Bronchial epithelial cell (primary cell): ENCODE measurements around the gene WDR73. TPM values are rescaled to one million over a fixed set of nuclear protein-coding genes. Genes with fewer than 3 reads are reported as not detected.

Source experiments
- DNase-seq: peaks from one replicate; pipeline ENCODE4 v3.0.0-alpha.2; 2010; ENCODE audit warnings: low read depth
- FAIRE-seq: peaks from 2 replicates; lab custom pipeline; 2011; peaks lifted over from hg19 to GRCh38; lab: Jason Lieb, UNC
- H3K27me3 ChIP-seq: 2 replicates; pipeline ENCODE4 v1.5.1; 2011; ENCODE audit warnings: low read length; ENCODE audit not compliant: control insufficient read depth, insufficient read depth
- H3K36me3 ChIP-seq: 2 replicates; pipeline ENCODE4 v1.5.1; 2011; ENCODE audit warnings: low read length; ENCODE audit not compliant: control insufficient read depth, insufficient read depth
- H3K4me3 ChIP-seq: 2 replicates; pipeline ENCODE4 v1.5.1; 2011; ENCODE audit warnings: mild to moderate bottlenecking, low read depth, low read length, control low read depth
- total RNA-seq: library from RNA; depleted of rRNA; stranded (reverse); fragments of >200 nt; gene quantifications from 2 replicates; pipeline ENCODE4 v1.2.1, GENCODE V29; 2014
- TF ChIP-seq, protein P1 (sequence below): IDR thresholded peaks from 2 replicates; pipeline ENCODE4 v1.5.1; 2011; ENCODE audit warnings: mild to moderate bottlenecking, moderate library complexity, low read length, control low read depth, inconsistent platforms; ENCODE audit not compliant: insufficient read depth, severe bottlenecking

Gene WDR73
- total RNA-seq, 1 donor from 2014 or later, result 24.0 TPM

DNA sequence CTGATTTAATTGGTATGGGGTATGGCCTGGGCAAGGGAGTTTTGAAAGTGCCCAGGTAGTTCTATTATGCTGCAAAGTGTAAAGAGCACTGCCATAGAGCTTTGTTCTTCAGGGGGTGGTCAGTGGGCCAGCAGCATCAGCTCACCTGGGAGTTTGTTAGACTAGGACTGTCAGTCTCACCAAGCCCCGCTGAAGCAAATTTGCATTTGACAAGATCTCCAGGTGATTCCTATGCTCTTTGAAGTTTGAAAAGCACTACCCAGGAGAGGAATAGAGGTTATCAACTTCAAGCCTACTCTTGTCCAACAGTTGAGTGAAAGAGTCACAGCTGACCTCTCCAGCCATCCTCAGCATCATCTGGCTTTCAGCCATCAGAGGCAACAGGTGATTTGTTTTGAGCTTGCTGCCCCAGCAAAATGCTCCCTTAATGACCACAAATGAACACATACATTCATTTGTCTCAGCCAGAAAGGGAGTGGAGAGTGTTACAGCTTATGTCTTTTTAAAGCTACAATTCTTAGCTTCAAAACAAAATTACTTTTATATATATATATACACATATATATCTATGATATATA is 45.3 kb downstream of the WDR73 start:
- Histone ChIP-seq H3K27me3 (no peaks in the 10 kb centered on the region), H3K36me3 (peaks cover 3% of the 10 kb centered on the region), H3K4me3 (no peak overlapping the region)
- DNase-seq, result no peak
- TF ChIP-seq, protein P1, sequence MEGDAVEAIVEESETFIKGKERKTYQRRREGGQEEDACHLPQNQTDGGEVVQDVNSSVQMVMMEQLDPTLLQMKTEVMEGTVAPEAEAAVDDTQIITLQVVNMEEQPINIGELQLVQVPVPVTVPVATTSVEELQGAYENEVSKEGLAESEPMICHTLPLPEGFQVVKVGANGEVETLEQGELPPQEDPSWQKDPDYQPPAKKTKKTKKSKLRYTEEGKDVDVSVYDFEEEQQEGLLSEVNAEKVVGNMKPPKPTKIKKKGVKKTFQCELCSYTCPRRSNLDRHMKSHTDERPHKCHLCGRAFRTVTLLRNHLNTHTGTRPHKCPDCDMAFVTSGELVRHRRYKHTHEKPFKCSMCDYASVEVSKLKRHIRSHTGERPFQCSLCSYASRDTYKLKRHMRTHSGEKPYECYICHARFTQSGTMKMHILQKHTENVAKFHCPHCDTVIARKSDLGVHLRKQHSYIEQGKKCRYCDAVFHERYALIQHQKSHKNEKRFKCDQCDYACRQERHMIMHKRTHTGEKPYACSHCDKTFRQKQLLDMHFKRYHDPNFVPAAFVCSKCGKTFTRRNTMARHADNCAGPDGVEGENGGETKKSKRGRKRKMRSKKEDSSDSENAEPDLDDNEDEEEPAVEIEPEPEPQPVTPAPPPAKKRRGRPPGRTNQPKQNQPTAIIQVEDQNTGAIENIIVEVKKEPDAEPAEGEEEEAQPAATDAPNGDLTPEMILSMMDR, result no peak
- FAIRE-seq, result no peak

DNA sequence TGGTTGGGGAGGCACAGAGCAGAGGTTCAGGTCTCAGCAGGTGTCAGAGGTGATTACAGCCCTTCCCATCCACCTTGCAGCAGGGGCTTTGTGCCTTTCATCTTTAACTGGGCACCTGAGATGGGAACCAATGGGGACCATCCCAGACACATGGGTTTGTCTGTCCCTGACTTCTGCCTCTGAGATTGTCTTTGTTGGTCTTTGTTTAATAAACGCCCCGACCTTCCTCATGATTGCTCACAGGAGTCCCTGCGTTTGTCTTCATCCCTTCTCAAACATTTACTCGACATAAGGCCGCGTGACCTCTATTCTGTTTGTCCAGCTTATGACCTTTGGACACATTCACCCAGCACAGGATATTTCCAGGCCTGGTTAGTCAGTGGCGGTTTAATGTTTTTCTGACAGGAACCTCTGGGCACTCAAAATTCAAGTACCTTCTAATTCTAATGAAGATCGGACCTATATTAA is 47.4 kb downstream of the WDR73 start:
- FAIRE-seq, result no peak
- Histone ChIP-seq H3K27me3 (no peaks in the 10 kb centered on the region), H3K36me3 (peaks cover 3% of the 10 kb centered on the region), H3K4me3 (no peak overlapping the region)
- TF ChIP-seq, protein P1, result no peak
- no peak for DNase-seq

- Histone ChIP-seq H3K4me3 (no peak overlapping the region), H3K36me3 (peaks cover 3% of the 10 kb centered on the region), H3K27me3 (no peaks in the 10 kb centered on the region)
- DNase-seq (no peak), FAIRE-seq (no peak)
- TF ChIP-seq, protein P1, result no peak
Measured at GRCh38 chr15:84605554-84605882, 48.6 kb downstream of the WDR73 start.

DNA sequence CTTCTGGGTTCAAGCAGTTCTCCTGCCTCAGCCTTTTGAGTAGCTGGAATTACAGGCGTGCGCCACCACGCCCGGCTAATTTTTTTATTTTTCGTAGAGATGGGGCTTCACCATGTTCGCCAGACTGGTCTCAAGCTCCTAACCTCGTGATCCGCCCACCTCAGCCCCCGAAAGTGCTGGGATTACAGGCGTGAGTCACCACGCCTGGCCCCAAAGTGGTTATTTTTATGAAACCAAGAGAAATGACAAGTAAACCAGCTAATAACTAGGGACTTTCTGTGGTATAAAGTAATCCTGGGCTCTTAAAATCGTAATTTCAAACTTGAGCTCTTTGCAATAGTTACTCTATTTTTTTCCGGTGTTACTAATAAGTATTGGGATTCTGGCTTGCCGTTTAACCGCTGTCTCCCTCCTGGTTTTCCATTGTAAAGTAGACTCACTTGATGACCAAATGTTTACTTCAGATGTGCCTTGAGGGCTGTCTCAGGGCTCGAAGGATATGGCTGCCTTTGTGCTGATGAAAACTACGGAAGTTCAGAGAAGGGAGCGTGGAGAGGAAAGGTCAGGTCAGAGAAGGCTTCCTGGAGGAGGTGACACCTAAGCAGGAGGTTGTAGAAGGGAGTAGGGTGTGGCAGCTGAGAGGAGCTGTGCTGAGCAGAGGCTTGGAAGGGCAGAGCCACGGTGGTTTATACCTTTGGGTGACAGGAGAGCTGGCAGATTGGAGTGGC is 49.1 kb downstream of the WDR73 start:
- H3K27me3 ChIP-seq, result no peaks in the 10 kb centered on the region
- no peak overlapping the region for H3K4me3 ChIP-seq
- TF ChIP-seq, protein P1, result no peak
- DNase-seq (no peak), FAIRE-seq (no peak)
- peaks cover 3% of the 10 kb centered on the region for H3K36me3 ChIP-seq

- no peak overlapping the region for H3K4me3 ChIP-seq
- DNase-seq (no peak), FAIRE-seq (no peak)
- TF ChIP-seq, protein P1, result no peak
- H3K36me3 ChIP-seq, result peaks cover 3% of the 10 kb centered on the region
- no peaks in the 10 kb centered on the region for H3K27me3 ChIP-seq
Measured at GRCh38 chr15:84603630-84604379, 50.3 kb downstream of the WDR73 start.
